Osteocyte (in vitro differentiated cells): ENCODE measurements around the gene EFR3B. TPM values are rescaled to one million over a fixed set of nuclear protein-coding genes. Genes with fewer than 3 reads are reported as not detected.

Source experiments
- DNase-seq: peaks from one replicate; pipeline ENCODE4 v3.0.0; 2021; ENCODE audit warnings: mixed read lengths; ENCODE audit not compliant: unreplicated experiment; ENCODE audit errors: extremely low spot score
- H3K27ac Mint-ChIP-seq: one replicate; pipeline ENCODE4 v1.8.0; 2021; ENCODE audit warnings: mild to moderate bottlenecking, mixed read lengths; ENCODE audit not compliant: unreplicated experiment
- H3K27me3 Mint-ChIP-seq: one replicate; pipeline ENCODE4 v1.8.0; 2021; ENCODE audit warnings: mixed read lengths; ENCODE audit not compliant: unreplicated experiment
- H3K36me3 Mint-ChIP-seq: one replicate; pipeline ENCODE4 v1.8.0; 2021; ENCODE audit warnings: mixed read lengths; ENCODE audit not compliant: unreplicated experiment
- H3K4me1 Mint-ChIP-seq: one replicate; pipeline ENCODE4 v1.8.0; 2021; ENCODE audit warnings: mixed read lengths; ENCODE audit not compliant: unreplicated experiment
- H3K4me3 Mint-ChIP-seq: one replicate; pipeline ENCODE4 v1.8.0; 2021; ENCODE audit warnings: mild to moderate bottlenecking, moderate library complexity, mixed read lengths; ENCODE audit not compliant: unreplicated experiment
- H3K9me3 Mint-ChIP-seq: one replicate; pipeline ENCODE4 v1.8.0; 2021; ENCODE audit warnings: mixed read lengths; ENCODE audit not compliant: unreplicated experiment
- total RNA-seq: library from RNA; stranded (reverse); gene quantifications from 2 replicates; pipeline ENCODE4 v1.2.1, GENCODE V29; 2021
- TF ChIP-seq, protein P1 (sequence below): fragments of 200-600 bp; sonication (generic); IDR thresholded peaks from 2 replicates; pipeline ENCODE4 v1.5.0; 2021; ENCODE audit warnings: antibody characterized with exemption, mild to moderate bottlenecking, moderate library complexity

Gene EFR3B
- total RNA-seq, 1 donor from 2014 or later, result 1.3 TPM

DNA sequence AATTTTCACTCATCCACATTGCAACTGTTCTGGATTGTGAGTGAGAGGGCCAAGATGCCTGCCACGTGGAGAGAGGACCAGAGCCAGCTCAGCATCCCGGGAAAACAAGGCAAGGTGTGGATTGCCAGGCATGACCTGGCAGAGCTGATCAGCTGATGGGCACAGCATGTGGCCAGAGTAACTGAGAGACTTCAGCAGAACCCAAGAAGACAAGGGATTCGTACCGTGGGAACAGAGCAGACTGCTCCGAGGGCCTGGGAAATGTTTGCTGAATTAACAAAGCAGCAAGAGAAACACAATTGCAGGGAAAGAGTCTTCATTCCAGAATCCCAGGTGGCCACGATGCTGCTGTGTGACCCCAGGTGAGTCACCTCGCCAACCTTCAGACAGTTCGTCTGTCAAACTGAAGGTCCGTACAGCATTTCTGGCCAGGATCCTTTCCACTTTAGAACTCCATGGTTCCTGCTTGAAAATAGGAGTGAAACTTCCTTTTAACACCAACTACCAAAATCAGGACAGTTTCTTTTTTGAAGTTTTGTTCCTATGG lies 152.8 kb downstream of the EFR3B start:
- Mint-ChIP-seq H3K9me3 (no peaks in the 10 kb centered on the region), H3K27me3 (no peaks in the 10 kb centered on the region), H3K4me3 (no peak overlapping the region), H3K36me3 (no peaks in the 10 kb centered on the region), H3K27ac (no peak overlapping the region), H3K4me1 (peaks cover 9% of the 10 kb centered on the region)
- TF ChIP-seq, protein P1, sequence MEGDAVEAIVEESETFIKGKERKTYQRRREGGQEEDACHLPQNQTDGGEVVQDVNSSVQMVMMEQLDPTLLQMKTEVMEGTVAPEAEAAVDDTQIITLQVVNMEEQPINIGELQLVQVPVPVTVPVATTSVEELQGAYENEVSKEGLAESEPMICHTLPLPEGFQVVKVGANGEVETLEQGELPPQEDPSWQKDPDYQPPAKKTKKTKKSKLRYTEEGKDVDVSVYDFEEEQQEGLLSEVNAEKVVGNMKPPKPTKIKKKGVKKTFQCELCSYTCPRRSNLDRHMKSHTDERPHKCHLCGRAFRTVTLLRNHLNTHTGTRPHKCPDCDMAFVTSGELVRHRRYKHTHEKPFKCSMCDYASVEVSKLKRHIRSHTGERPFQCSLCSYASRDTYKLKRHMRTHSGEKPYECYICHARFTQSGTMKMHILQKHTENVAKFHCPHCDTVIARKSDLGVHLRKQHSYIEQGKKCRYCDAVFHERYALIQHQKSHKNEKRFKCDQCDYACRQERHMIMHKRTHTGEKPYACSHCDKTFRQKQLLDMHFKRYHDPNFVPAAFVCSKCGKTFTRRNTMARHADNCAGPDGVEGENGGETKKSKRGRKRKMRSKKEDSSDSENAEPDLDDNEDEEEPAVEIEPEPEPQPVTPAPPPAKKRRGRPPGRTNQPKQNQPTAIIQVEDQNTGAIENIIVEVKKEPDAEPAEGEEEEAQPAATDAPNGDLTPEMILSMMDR, result no peak
- DNase-seq, result no peak

DNA sequence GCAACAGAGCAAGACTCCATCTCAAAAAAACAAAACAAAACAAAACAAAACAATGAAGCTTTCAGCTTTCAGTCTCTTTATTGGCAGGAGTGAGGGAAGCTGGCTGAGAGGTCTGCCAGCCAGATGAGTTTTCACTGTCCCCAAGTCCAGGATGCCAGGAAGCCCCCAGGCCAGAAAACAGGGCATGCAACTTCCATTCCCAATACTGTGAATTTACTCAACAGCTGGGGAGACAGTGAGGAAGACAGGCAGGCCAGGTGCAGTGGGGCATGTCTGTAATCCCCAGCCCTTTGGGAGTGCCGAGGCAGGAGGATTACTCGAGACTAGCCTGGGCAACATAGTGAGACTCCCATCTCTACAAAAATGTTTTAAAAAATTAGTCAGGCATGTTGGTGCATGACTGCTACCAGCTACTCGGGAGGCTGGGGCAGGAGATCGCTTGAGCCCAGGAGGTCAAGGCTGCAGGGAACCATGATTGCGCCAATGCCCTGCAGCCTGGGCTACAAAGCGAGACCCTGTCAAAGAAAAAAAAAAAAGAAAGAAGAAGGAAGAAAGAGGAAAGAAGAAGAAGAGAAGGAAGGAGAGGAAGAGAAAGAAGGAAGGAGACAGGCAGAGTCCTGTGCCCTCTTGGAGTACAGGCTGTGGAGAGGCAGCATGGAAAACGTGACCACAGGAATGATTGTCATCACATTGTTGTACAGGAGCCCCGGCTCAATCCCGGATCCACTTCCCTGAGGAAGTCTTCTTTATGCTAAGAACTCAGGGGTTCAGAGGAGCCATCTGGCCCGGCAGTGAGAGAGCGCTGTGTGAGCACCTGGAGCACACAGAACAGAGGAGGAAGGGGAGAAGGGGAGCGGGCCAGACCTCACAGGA lies 155.7 kb downstream of the EFR3B start:
- Mint-ChIP-seq H3K27me3 (no peaks in the 10 kb centered on the region), H3K27ac (no peak overlapping the region), H3K4me3 (no peak overlapping the region), H3K4me1 (peaks cover 9% of the 10 kb centered on the region), H3K9me3 (no peaks in the 10 kb centered on the region), H3K36me3 (no peaks in the 10 kb centered on the region)
- TF ChIP-seq, protein P1, result no peak
- no peak for DNase-seq

DNA sequence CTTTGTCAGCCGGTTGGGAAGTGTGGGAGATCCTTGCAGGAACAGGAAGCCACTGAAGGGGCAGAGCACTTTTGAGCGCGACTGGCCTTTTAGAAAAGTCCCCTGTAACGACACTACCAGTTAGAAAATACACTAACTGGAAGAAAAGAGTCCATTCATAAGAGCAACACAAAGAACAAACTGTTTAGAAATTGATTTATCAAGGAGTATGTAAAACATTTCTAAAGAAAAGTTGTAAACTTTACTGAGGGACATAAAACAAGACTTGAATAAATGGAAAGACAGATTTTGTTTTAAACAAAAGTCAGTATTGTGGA lies 156.3 kb downstream of the EFR3B start:
- peaks cover 9% of the 10 kb centered on the region for H3K4me1 Mint-ChIP-seq
- no peaks in the 10 kb centered on the region for H3K9me3 Mint-ChIP-seq
- no peaks in the 10 kb centered on the region for H3K27me3 Mint-ChIP-seq
- no peak overlapping the region for H3K4me3 Mint-ChIP-seq
- TF ChIP-seq, protein P1, result no peak
- no peak overlapping the region for H3K27ac Mint-ChIP-seq
- DNase-seq, result no peak
- H3K36me3 Mint-ChIP-seq, result no peaks in the 10 kb centered on the region

DNA sequence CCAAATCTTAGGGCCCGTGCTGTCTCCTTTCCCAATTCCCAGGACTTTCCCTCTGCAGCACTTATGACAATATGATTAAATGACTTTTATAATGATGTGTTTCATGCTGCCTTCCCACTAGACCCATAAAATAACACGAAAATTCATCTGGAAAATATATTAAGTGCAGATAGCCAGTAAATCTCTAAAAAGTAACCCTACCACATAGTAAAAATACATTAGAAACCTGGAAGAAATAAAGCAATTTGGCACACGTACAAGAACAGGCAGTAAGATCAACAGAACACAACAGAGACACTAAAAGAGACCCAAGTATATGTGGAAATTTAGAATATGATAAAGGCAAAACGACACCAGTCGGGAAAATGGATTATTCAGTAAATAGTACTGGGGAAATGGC lies 156.7 kb downstream of the EFR3B start:
- no peak for DNase-seq
- no peaks in the 10 kb centered on the region for H3K27me3 Mint-ChIP-seq
- TF ChIP-seq, protein P1, result no peak
- H3K9me3 Mint-ChIP-seq, result no peaks in the 10 kb centered on the region
- no peak overlapping the region for H3K27ac Mint-ChIP-seq
- H3K36me3 Mint-ChIP-seq, result no peaks in the 10 kb centered on the region
- H3K4me1 Mint-ChIP-seq, result peaks cover 9% of the 10 kb centered on the region
- H3K4me3 Mint-ChIP-seq, result no peak overlapping the region

DNA sequence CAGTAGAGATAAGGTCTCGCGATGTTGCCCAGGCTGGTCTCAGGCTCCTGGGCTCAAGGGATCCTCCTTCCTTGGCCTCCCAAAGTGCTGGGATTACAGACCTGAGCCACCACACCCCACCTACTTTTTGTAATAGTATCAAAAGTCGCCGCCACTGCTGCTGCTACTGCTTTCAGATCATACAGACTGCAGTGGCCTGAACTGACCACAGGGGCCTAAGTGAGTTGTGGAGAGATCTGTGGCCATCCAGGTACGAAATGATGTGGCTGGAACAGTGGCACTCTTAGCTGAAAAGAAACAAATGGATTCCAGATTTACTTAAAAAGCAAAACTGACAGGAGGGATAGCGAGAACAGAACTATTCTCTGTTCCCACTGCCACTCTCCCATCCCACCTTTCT lies 159.4 kb downstream of the EFR3B start:
- Mint-ChIP-seq H3K9me3 (no peaks in the 10 kb centered on the region), H3K27ac (no peak overlapping the region), H3K4me1 (peaks cover 9% of the 10 kb centered on the region), H3K36me3 (no peaks in the 10 kb centered on the region), H3K27me3 (no peaks in the 10 kb centered on the region), H3K4me3 (no peak overlapping the region)
- TF ChIP-seq, protein P1, result peak; percentile 24
- DNase-seq, result no peak
